GM23248 (cell line): Measurements from ENCODE around the gene CDK14.

Experiments
- EZH2 ChIP-seq: fragments of 200-600 bp; sonication (generic); IDR thresholded peaks from 2 replicates; pipeline ENCODE4 v1.6.1; 2018; ENCODE audit warnings: antibody characterized with exemption, mild to moderate bottlenecking; ENCODE audit not compliant: insufficient read depth, poor library complexity, severe bottlenecking
- EZH2phosphoT487 ChIP-seq: fragments of 200-600 bp; sonication (generic); IDR thresholded peaks from 2 replicates; pipeline ENCODE4 v1.6.1; 2018; ENCODE audit warnings: antibody characterized with exemption, moderate library complexity, mild to moderate bottlenecking, low read depth; ENCODE audit not compliant: insufficient read depth

- no peak for TF ChIP-seq EZH2
- TF ChIP-seq EZH2phosphoT487 = no peak
Observed at GRCh38 chr7:90726120-90726519, 130.0 kb downstream of the CDK14 start.
